ENCODE results near the gene RBMS1.

The RBMS1 gene

GRCh38 chr2:160472839-160473251 lies 20.8 kb downstream of the RBMS1 start:
- Histone ChIP-seq H3K27ac (ENCODE audit: low read depth, low read length) (no peak overlapping the region), H3F3A (ENCODE audit: control insufficient read depth, insufficient read depth) (no peaks in the 10 kb centered on the region), H3K36me3 (ENCODE audit: control insufficient read depth, low read length) (no peaks in the 10 kb centered on the region), H3K4me1 (ENCODE audit: control insufficient read depth, low read length) (no peaks in the 10 kb centered on the region), H3K9me3 (ENCODE audit: control insufficient read depth, insufficient read depth, low read length) (no peaks in the 10 kb centered on the region), H3K79me2 (ENCODE audit: control insufficient read depth, low read length) (no peaks in the 10 kb centered on the region), H3K27me3 (ENCODE audit: control insufficient read depth, low read length) (peaks cover 3% of the 10 kb centered on the region), H3K9me2 (replicated peaks; ENCODE audit: control insufficient read depth, low read length) (no peaks in the 10 kb centered on the region), H3K4me2 (ENCODE audit: low read length) (no peak overlapping the region), H3K4me3 (ENCODE audit: low read length) (no peak overlapping the region), H4K20me1 (ENCODE audit: control insufficient read depth, insufficient read depth, low read depth, low read length) (no peaks in the 10 kb centered on the region)
- TF ChIP-seq CTCF (IDR thresholded peaks at IDR 0.05; ENCODE audit: low read depth, low read length, poor library complexity, severe bottlenecking) (no peak), EZH2phosphoT487 (IDR thresholded peaks at IDR 0.05; ENCODE audit: borderline replicate concordance, low read length) (no peak)

- no peaks in the 10 kb centered on the region for H3K4me1 ChIP-seq (ENCODE audit: control insufficient read depth, low read length)
- no peak overlapping the region for H3K4me3 ChIP-seq (ENCODE audit: low read length)
- no peaks in the 10 kb centered on the region for H4K20me1 ChIP-seq (ENCODE audit: control insufficient read depth, insufficient read depth, low read depth, low read length)
- no peaks in the 10 kb centered on the region for H3F3A ChIP-seq (ENCODE audit: control insufficient read depth, insufficient read depth)
- H3K4me2 ChIP-seq (ENCODE audit: low read length), result no peak overlapping the region
- no peaks in the 10 kb centered on the region for H3K9me3 ChIP-seq (ENCODE audit: control insufficient read depth, insufficient read depth, low read length)
- H3K9me2 ChIP-seq (replicated peaks; ENCODE audit: control insufficient read depth, low read length), result no peaks in the 10 kb centered on the region
- no peaks in the 10 kb centered on the region for H3K79me2 ChIP-seq (ENCODE audit: control insufficient read depth, low read length)
- H3K36me3 ChIP-seq (ENCODE audit: control insufficient read depth, low read length), result no peaks in the 10 kb centered on the region
- TF ChIP-seq EZH2phosphoT487 (IDR thresholded peaks at IDR 0.05; ENCODE audit: borderline replicate concordance, low read length), result no peak
- TF ChIP-seq CTCF (IDR thresholded peaks at IDR 0.05; ENCODE audit: low read depth, low read length, poor library complexity, severe bottlenecking), result no peak
- H3K27me3 ChIP-seq (ENCODE audit: control insufficient read depth, low read length), result peaks cover 3% of the 10 kb centered on the region
- no peak overlapping the region for H3K27ac ChIP-seq (ENCODE audit: low read depth, low read length)
Measured at GRCh38 chr2:160471950-160472349, 21.7 kb downstream of the RBMS1 start.

GRCh38 chr2:160469621-160470204 lies 23.9 kb downstream of the RBMS1 start:
- Histone ChIP-seq H3K4me3 (ENCODE audit: low read length) (no peak overlapping the region), H3K27me3 (ENCODE audit: control insufficient read depth, low read length) (peaks cover 3% of the 10 kb centered on the region), H3F3A (ENCODE audit: control insufficient read depth, insufficient read depth) (no peaks in the 10 kb centered on the region), H3K4me1 (ENCODE audit: control insufficient read depth, low read length) (no peaks in the 10 kb centered on the region), H3K4me2 (ENCODE audit: low read length) (no peak overlapping the region), H4K20me1 (ENCODE audit: control insufficient read depth, insufficient read depth, low read depth, low read length) (no peaks in the 10 kb centered on the region), H3K27ac (ENCODE audit: low read depth, low read length) (no peak overlapping the region), H3K79me2 (ENCODE audit: control insufficient read depth, low read length) (no peaks in the 10 kb centered on the region), H3K36me3 (ENCODE audit: control insufficient read depth, low read length) (no peaks in the 10 kb centered on the region), H3K9me3 (ENCODE audit: control insufficient read depth, insufficient read depth, low read length) (no peaks in the 10 kb centered on the region), H3K9me2 (replicated peaks; ENCODE audit: control insufficient read depth, low read length) (no peaks in the 10 kb centered on the region)
- TF ChIP-seq CTCF (IDR thresholded peaks at IDR 0.05; ENCODE audit: low read depth, low read length, poor library complexity, severe bottlenecking) (no peak), EZH2phosphoT487 (IDR thresholded peaks at IDR 0.05; ENCODE audit: borderline replicate concordance, low read length) (no peak)

All from DOHH2 (cell line).